ENCODE data around the gene XPR1. TPM values are rescaled to one million over a fixed set of nuclear protein-coding genes. Genes with fewer than 3 reads are reported as not detected.

XPR1 gene
- total RNA-seq, 1 donor = 25.7 TPM

- Histone ChIP-seq H3K27ac (ENCODE audit: low read depth, low read length) (no peak overlapping the region), H4K20me1 (ENCODE audit: insufficient read depth, low read length) (no peaks in the 10 kb centered on the region), H3K9me3 (ENCODE audit: low read depth, low read length) (no peaks in the 10 kb centered on the region), H3K4me2 (ENCODE audit: insufficient read depth, low read length) (no peak overlapping the region), H3K4me1 (ENCODE audit: insufficient read depth, low read length) (no peaks in the 10 kb centered on the region), H3K27me3 (ENCODE audit: insufficient read depth, low read length) (no peaks in the 10 kb centered on the region), H3K79me2 (ENCODE audit: insufficient read depth, low read length) (no peaks in the 10 kb centered on the region), H3K4me3 (ENCODE audit: insufficient read depth, low read length) (no peak overlapping the region), H3K36me3 (ENCODE audit: insufficient read depth, low read length) (no peaks in the 10 kb centered on the region), H2AFZ (ENCODE audit: low read length) (no peak overlapping the region)
- no peak for DNase-seq (ENCODE audit: insufficient read length, low spot score, missing footprints)
- no peak for TF ChIP-seq CTCF (IDR thresholded peaks at IDR 0.05; ENCODE audit: extremely low read depth, low read depth, low read length)
Observed at GRCh38 chr1:180802813-180803212, 171.0 kb downstream of the XPR1 start.

GRCh38 chr1:180805316-180805715 lies 173.5 kb downstream of the XPR1 start:
- no peak for DNase-seq (ENCODE audit: insufficient read length, low spot score, missing footprints)
- no peak overlapping the region for H3K4me2 ChIP-seq (ENCODE audit: insufficient read depth, low read length)
- no peak for TF ChIP-seq CTCF (IDR thresholded peaks at IDR 0.05; ENCODE audit: extremely low read depth, low read depth, low read length)
- H3K36me3 ChIP-seq (ENCODE audit: insufficient read depth, low read length) = no peaks in the 10 kb centered on the region
- H3K4me3 ChIP-seq (ENCODE audit: insufficient read depth, low read length) = no peak overlapping the region
- H3K9me3 ChIP-seq (ENCODE audit: low read depth, low read length) = no peaks in the 10 kb centered on the region
- H3K4me1 ChIP-seq (ENCODE audit: insufficient read depth, low read length) = no peaks in the 10 kb centered on the region
- H4K20me1 ChIP-seq (ENCODE audit: insufficient read depth, low read length) = no peaks in the 10 kb centered on the region
- no peak overlapping the region for H2AFZ ChIP-seq (ENCODE audit: low read length)
- no peaks in the 10 kb centered on the region for H3K27me3 ChIP-seq (ENCODE audit: insufficient read depth, low read length)
- no peaks in the 10 kb centered on the region for H3K79me2 ChIP-seq (ENCODE audit: insufficient read depth, low read length)
- no peak overlapping the region for H3K27ac ChIP-seq (ENCODE audit: low read depth, low read length)

- Histone ChIP-seq H3K4me3 (ENCODE audit: insufficient read depth, low read length) (no peak overlapping the region), H4K20me1 (ENCODE audit: insufficient read depth, low read length) (no peaks in the 10 kb centered on the region), H3K4me1 (ENCODE audit: insufficient read depth, low read length) (peaks cover 5% of the 10 kb centered on the region), H3K36me3 (ENCODE audit: insufficient read depth, low read length) (no peaks in the 10 kb centered on the region), H2AFZ (ENCODE audit: low read length) (no peak overlapping the region), H3K27me3 (ENCODE audit: insufficient read depth, low read length) (no peaks in the 10 kb centered on the region), H3K79me2 (ENCODE audit: insufficient read depth, low read length) (no peaks in the 10 kb centered on the region), H3K9me3 (ENCODE audit: low read depth, low read length) (no peaks in the 10 kb centered on the region), H3K27ac (ENCODE audit: low read depth, low read length) (no peak overlapping the region), H3K4me2 (ENCODE audit: insufficient read depth, low read length) (no peak overlapping the region)
- TF ChIP-seq CTCF (IDR thresholded peaks at IDR 0.05; ENCODE audit: extremely low read depth, low read depth, low read length) = no peak
- DNase-seq (ENCODE audit: insufficient read length, low spot score, missing footprints) = no peak
Observed at GRCh38 chr1:180811298-180811697, 179.5 kb downstream of the XPR1 start.

- Histone ChIP-seq H3K36me3 (ENCODE audit: insufficient read depth, low read length) (no peaks in the 10 kb centered on the region), H3K27me3 (ENCODE audit: insufficient read depth, low read length) (no peaks in the 10 kb centered on the region), H4K20me1 (ENCODE audit: insufficient read depth, low read length) (no peaks in the 10 kb centered on the region), H3K9me3 (ENCODE audit: low read depth, low read length) (no peaks in the 10 kb centered on the region), H3K4me1 (ENCODE audit: insufficient read depth, low read length) (peaks cover 5% of the 10 kb centered on the region), H3K4me2 (ENCODE audit: insufficient read depth, low read length) (no peak overlapping the region), H3K4me3 (ENCODE audit: insufficient read depth, low read length) (no peak overlapping the region), H2AFZ (ENCODE audit: low read length) (no peak overlapping the region), H3K27ac (ENCODE audit: low read depth, low read length) (no peak overlapping the region), H3K79me2 (ENCODE audit: insufficient read depth, low read length) (no peaks in the 10 kb centered on the region)
- no peak for TF ChIP-seq CTCF (IDR thresholded peaks at IDR 0.05; ENCODE audit: extremely low read depth, low read depth, low read length)
- peak; percentile 15 for DNase-seq (ENCODE audit: insufficient read length, low spot score, missing footprints)
Observed at GRCh38 chr1:180811886-180812285, 180.1 kb downstream of the XPR1 start.
